ENCODE results near the gene BPGM. TPM values are rescaled to one million over a fixed set of nuclear protein-coding genes. Genes with fewer than 3 reads are reported as not detected.

BPGM gene
- polyA plus RNA-seq, 3 donors: 3.9 to 20.6 (median 18.4) TPM

GRCh38 chr7:134691546-134692343 is 45.1 kb downstream of the BPGM start:
- no peaks in the 10 kb centered on the region for H3K27me3 ChIP-seq (ENCODE audit: control insufficient read depth in 2 of 2, insufficient read depth in 2 of 2, low read length in 2 of 2)
- no peaks in the 10 kb centered on the region for H3K36me3 ChIP-seq (replicated peaks in 1 of 2; ENCODE audit: control insufficient read depth in 1 of 2, insufficient read depth in 2 of 2, low read length in 2 of 2)
- H3K4me2 ChIP-seq (replicated peaks; ENCODE audit: extremely low read depth, low read length, poor library complexity, severe bottlenecking): no peak overlapping the region
- Mint-ChIP-seq H3K9me3 (no peaks in the 10 kb centered on the region), H3K4me1 (peaks cover 4% of the 10 kb centered on the region), H3K27ac (no peak overlapping the region), H3K4me3 (no peak overlapping the region), H3K36me3 (no peaks in the 10 kb centered on the region), H3K27me3 (ENCODE audit: low read depth in 3 of 3) (peaks cover 0 to 25% (median 12%) of the 10 kb centered on the region in 3 donors)
- H3K79me2 ChIP-seq (ENCODE audit: insufficient read depth, low read length): no peaks in the 10 kb centered on the region
- no peaks in the 10 kb centered on the region for H3K9me3 ChIP-seq (replicated peaks in 1 of 2; ENCODE audit: control insufficient read depth in 1 of 2, insufficient read depth in 1 of 2, low read length in 2 of 2)
- intact Hi-C loops (cut with micrococcal nuclease): no loop called here
- no peak overlapping the region for H2AFZ ChIP-seq (ENCODE audit: insufficient read depth, low read depth, low read length, poor library complexity, severe bottlenecking)
- no peak for DNase-seq
- no peaks in the 10 kb centered on the region for H4K20me1 ChIP-seq (ENCODE audit: insufficient read depth, low read length)
- H3K4me3 ChIP-seq (replicated peaks in 1 of 3; ENCODE audit: low read depth in 2 of 3, low read length in 3 of 3): no peak overlapping the region
- no CpG with 5 or more reads among the region's 13 CpGs for WGBS (ENCODE audit: insufficient coverage)
- no peaks in the 10 kb centered on the region for H3K4me1 ChIP-seq (ENCODE audit: control insufficient read depth in 1 of 2, insufficient read depth in 2 of 2, low read length in 2 of 2)
- TF ChIP-seq CTCF (IDR thresholded peaks at IDR 0.05): no peak
- H3K27ac ChIP-seq (ENCODE audit: low read depth in 1 of 2, low read length in 2 of 2): no peak overlapping the region
- H3K9ac ChIP-seq (ENCODE audit: insufficient read depth, low read length, poor library complexity, severe bottlenecking): no peak overlapping the region

GRCh38 chr7:134692344-134692705 is 45.7 kb downstream of the BPGM start:
- no peaks in the 10 kb centered on the region for H3K9me3 Mint-ChIP-seq
- peaks cover 4% of the 10 kb centered on the region for H3K4me1 Mint-ChIP-seq
- no peak overlapping the region for H3K4me3 Mint-ChIP-seq

More at GRCh38 chr7:134692344-134692705, 45.7 kb downstream of the BPGM start:
- H4K20me1 ChIP-seq (ENCODE audit: insufficient read depth, low read length): no peaks in the 10 kb centered on the region
- no peaks in the 10 kb centered on the region for H3K36me3 ChIP-seq (replicated peaks in 1 of 2; ENCODE audit: control insufficient read depth in 1 of 2, insufficient read depth in 2 of 2, low read length in 2 of 2)
- H3K4me1 ChIP-seq (ENCODE audit: control insufficient read depth in 1 of 2, insufficient read depth in 2 of 2, low read length in 2 of 2): no peaks in the 10 kb centered on the region
- no peaks in the 10 kb centered on the region for H3K27me3 ChIP-seq (ENCODE audit: control insufficient read depth in 2 of 2, insufficient read depth in 2 of 2, low read length in 2 of 2)
- no peaks in the 10 kb centered on the region for H3K36me3 Mint-ChIP-seq
- no peak for TF ChIP-seq CTCF (IDR thresholded peaks at IDR 0.05)
- H3K4me2 ChIP-seq (replicated peaks; ENCODE audit: extremely low read depth, low read length, poor library complexity, severe bottlenecking): no peak overlapping the region
- peak overlapping the region in 1 of 7 donors; percentile 64 for H3K27ac Mint-ChIP-seq
- no peak overlapping the region for H2AFZ ChIP-seq (ENCODE audit: insufficient read depth, low read depth, low read length, poor library complexity, severe bottlenecking)
- no peak for DNase-seq
- H3K27ac ChIP-seq (ENCODE audit: low read depth in 1 of 2, low read length in 2 of 2): no peak overlapping the region
- no CpG with 5 or more reads among the region's 2 CpGs for WGBS (ENCODE audit: insufficient coverage)
- no peaks in the 10 kb centered on the region for H3K79me2 ChIP-seq (ENCODE audit: insufficient read depth, low read length)
- H3K9ac ChIP-seq (ENCODE audit: insufficient read depth, low read length, poor library complexity, severe bottlenecking): no peak overlapping the region
- intact Hi-C loops (cut with micrococcal nuclease): no loop called here
- H3K4me3 ChIP-seq (replicated peaks in 1 of 3; ENCODE audit: low read depth in 2 of 3, low read length in 3 of 3): no peak overlapping the region
- no peaks in the 10 kb centered on the region for H3K9me3 ChIP-seq (replicated peaks in 1 of 2; ENCODE audit: control insufficient read depth in 1 of 2, insufficient read depth in 1 of 2, low read length in 2 of 2)
- peaks cover 0 to 25% (median 12%) of the 10 kb centered on the region in 3 donors for H3K27me3 Mint-ChIP-seq (ENCODE audit: low read depth in 3 of 3)

Data from CD14-positive monocyte (primary cell).